Right lung (tissue), 5 donors: ENCODE measurements around the gene BOC. TPM values are rescaled to one million over a fixed set of nuclear protein-coding genes. Genes with fewer than 3 reads are reported as not detected.

Experiments used
- DNase-seq, 2 donors: peaks; one replicate each; pipeline ENCODE4 v3.0.0-alpha.2; 2013
- polyA plus RNA-seq, 5 donors: library from polyadenylated mRNA; unstranded; fragments of 120-200 nt; gene quantifications; one replicate each; pipeline versions ENCODE4 v1.2.1 to v1.2.3, GENCODE V29; 2013; ENCODE audit warnings: inconsistent platforms in 1 of 5, low replicate concordance in 1 of 5; ENCODE audit not compliant: insufficient read length in 5 of 5, insufficient read depth in 1 of 5

The BOC gene
- polyA plus RNA-seq, 5 donors, result 22.6 to 37.4 (median 27.2) TPM

DNA sequence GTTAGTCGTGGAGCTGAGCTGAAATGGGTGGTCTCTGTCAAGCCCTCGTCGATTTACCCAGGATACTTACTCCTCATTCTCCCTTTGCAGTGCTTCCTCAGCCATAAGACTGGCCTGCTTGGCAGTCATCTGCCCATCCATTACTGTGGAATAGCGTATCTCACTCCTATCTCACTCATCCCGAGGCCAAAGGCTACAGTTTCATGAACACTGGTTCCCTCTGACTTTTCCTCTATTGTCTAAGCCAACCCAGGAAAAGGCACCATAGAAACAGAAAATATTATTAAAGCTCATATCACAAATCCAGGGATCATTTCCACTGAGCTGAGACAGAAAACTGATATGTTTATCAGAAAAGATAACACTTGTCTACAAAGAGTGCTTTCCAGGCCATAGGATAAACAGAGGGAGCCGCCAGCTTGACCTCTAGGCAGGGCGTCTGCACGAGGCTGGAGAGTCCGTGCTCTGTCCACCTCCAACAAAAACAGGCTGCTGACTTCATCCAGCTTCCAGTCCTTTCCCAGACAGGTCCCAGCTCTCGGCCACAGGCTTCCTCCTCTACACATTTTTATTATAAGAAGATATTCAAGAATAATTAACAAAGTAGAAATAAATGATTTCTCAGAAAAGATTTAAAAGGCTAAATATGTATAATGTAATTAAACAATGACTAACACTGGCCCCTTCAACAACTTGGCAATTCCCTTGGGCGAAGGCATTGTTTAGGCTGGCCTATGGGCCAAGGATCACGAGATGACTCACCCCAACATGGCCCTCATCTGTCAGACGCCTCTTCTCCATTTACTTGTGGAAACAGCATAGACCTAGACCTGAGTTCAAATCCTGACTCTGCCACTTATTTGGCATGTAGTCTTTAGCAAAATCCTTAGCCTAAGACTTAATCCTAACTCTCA is 27.4 kb upstream of the BOC start:
- no peak for DNase-seq

DNA sequence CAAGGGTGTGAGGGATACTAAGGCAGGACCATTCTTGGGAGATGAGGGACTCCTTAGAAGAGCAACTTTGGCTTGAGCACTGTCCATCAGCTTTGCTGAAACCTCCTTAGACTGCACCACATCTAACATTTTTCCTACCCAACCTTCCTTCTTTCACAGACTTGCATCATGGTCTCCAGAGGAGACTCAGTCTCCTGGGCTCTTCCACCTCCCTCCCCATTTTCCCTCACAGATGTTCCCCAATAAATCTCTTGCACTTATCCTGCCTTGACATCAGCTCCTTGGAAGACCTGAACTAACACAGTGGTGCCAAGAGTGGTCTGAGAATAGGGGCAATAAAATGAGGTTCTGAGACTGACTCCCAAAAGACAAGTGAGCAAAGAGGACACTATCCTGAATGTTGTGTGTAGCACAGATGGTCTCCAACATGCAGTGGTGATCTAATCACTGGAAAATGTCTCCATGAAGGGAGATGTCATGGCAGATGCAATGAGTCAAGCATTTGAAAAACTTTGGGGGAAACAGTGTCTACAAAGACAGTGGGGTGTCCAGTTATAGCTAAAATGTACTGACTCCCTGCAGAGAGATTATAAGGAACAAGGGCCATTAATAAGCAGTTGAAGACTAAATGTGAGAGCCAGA is 26.0 kb upstream of the BOC start:
- no peak for DNase-seq

DNA sequence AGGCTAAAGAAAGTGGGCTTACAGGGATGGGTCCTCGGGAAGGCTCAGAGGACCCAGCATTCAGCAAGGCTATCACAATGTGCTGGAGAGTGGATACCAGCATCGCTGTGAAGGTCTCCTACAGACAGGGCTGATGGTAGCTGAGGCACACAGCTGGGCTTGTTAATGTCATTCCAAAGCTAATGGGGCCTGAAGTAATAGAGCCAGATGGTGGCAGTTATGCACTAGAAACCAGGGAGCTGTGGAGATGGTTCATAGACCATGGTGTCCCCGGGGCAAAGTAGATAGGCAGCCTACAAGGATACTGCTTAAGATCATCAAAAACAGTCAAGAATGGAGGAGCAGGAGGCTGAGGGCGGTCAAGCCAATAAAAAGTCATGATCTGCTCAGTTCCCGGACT is 24.8 kb upstream of the BOC start:
- DNase-seq, result no peak

DNA sequence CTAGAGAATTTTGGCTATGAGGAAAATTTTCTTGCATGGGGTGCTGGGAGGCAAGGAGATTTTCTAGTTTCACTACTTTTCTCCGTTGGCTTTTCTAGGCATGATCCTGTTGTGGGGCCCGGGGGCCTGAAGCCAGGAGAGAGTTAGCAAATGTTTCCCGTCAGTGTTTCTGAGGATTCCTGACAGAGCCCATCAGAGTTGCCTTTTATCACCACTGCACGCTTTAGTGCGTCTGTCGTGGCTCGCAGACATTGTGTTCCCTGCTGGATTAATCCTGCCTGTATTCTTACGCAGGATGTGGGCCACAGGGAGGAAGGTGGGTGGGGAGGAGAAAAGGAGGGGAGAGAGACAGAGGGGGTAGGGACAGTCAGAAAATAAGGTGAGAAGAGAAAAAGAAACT is 18.1 kb upstream of the BOC start:
- DNase-seq, result no peak

- no peak for DNase-seq
These were observed 17.6 kb upstream of the BOC start for GRCh38 chr3:113193719-113194118.

- no peak for DNase-seq
These were observed 16.4 kb upstream of the BOC start for GRCh38 chr3:113194823-113195401.

GRCh38 chr3:113200351-113200750 is 11.0 kb upstream of the BOC start:
- DNase-seq, result no peak

- DNase-seq, result no peak
These were observed 10.4 kb upstream of the BOC start for GRCh38 chr3:113200946-113201345.

DNA sequence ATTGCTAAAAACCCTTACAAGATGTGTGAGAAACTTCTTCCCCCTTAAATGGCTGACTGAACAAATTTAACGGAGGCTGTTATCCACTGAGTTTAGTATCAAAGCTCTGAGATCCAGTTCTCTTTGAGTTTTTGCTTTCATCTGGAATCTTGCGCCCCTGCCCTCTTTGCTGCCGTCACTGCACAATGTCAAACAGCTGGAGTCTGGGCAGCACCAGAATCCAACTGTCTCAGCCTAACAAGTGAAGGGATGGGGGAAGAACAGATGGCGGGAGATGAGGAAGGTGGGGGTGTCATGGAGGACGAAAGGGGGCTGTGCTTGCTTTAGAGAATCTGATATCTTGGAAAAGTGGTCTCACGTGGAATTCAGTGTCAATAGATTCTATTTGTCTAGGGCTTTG is 7.0 kb upstream of the BOC start:
- no peak for DNase-seq

- no peak for DNase-seq
These were observed 5.9 kb upstream of the BOC start for GRCh38 chr3:113205481-113205880.

GRCh38 chr3:113210604-113211329 is 590 bp upstream of the BOC start:
- no peak for DNase-seq

- peak in 1 of 2 donors; percentile 30 for DNase-seq
These were observed 940 bp downstream of the BOC start for GRCh38 chr3:113212150-113212843.

DNA sequence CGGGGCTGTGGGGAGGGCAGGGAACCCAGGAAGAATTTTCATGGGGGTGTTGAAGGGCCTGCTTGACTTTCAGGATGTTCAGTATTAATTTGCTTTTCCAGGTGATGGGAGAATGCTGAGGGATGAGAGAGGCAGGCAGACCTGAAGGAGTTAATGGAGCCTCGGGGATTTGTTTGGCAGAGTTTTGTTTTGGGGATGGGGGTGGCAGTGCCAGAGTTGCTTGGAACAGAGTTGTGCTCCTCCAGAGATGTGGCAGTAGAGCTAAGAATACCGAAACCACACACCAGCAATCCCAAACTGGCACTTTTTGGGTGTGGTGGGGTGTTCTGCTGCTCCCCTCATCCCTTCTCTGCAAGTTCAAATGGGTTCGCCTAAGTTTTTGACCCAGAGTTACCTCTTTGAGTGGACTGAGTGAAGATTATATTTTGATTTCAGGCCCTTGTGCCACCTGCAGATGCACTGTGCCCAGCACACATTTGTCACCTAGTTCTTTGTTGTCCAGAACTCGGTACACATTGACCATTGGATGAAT is 1.6 kb downstream of the BOC start:
- DNase-seq, result no peak

DNA sequence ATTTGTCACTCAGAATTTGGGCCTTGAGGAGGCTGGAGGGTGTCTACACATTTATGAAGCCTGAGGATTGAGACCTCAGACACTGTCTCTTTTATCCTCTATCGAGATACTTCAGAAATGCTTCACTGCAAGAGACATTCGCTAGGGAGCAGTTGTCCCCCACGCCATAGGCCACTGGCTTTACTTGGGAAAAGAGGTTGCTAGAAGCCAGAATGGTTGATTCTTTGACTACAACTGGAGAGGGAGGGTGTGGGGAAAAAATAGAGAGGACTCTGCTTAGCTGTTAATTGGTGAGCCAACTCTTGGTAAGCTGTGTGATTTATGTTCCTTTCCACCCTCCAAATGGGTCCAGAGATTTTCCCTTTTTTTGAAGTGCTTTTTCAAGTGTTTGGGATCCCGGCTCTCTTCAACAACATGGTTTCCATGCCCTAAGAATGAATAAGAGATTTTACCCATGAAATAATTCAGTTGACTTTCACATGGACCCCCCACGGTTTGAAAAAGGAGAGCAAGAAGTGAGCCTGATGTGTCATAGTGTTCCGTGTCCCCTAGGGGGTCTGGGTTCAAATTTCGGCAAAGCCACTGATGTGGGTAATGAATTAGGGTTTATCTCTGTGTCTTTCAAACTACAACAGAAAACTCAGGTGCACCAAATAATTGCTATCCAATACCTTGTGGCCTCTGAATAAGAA is 2.7 kb downstream of the BOC start:
- no peak for DNase-seq

GRCh38 chr3:113214917-113215595 is 3.7 kb downstream of the BOC start:
- DNase-seq, result no peak

GRCh38 chr3:113216393-113216792 is 5.0 kb downstream of the BOC start:
- DNase-seq, result no peak

DNA sequence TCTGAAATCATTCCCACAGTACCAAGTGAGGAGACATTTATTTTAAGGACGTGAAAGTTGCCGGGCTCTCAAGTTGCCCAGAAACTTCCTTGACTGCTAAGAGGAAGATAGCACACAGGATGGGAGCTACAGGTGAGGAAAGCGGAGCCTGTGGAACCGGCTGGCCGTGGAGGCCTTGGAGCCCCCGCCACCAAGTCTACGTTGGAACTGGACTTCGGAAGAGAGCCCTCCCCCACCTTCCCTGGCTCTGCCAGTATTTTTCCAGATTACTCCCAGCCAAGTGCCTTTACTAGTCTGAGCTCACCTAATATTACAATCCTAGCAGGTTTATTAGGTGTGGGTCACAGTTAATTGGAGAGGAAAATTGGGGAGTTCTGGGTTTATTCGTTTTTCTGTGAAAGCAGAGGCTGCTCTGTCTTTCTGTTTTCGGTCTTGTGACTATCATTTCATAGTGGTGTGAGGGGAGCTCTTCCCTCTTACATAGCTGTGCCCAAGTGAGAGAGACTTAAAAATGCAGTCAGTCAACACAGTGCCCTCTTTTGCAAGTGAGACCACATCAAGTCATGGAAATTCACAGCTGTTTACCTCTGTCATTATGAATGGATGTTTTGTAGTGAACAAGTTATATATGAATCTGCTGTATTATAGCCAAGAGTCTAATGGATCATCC is 6.8 kb downstream of the BOC start:
- DNase-seq, result no peak

- no peak for DNase-seq
These were observed 7.3 kb downstream of the BOC start for GRCh38 chr3:113218681-113219045.

- DNase-seq, result no peak
These were observed 8.4 kb downstream of the BOC start for GRCh38 chr3:113219605-113220300.
